GM23338 (cell line): ENCODE data around the gene MANSC1. TPM values are rescaled to one million over a fixed set of nuclear protein-coding genes. Genes with fewer than 3 reads are reported as not detected.

Experiments
- ATAC-seq: fragments of 200-7000 bp; cut with Tn5 transposase; 3 replicates; pipeline ENCODE4 v1.9.1; 2020
- DNase-seq: peaks from one replicate; pipeline ENCODE4 v3.0.0-alpha.2; 2015; ENCODE audit warnings: low spot score
- H2AFZ ChIP-seq: fragments of 200-600 bp; sonication (generic); 2 replicates; pipeline ENCODE4 v1.8.0; 2016; ENCODE audit warnings: antibody characterized with exemption, mild to moderate bottlenecking, moderate library complexity
- H3F3A ChIP-seq: fragments of 200-600 bp; sonication (generic); replicated peaks from 2 replicates; pipeline ENCODE4 v1.8.0; 2017; ENCODE audit warnings: antibody characterized with exemption, mixed run types, low read depth
- H3K27ac ChIP-seq: fragments of 200-600 bp; sonication (generic); 2 replicates; pipeline ENCODE4 v1.6.1; 2016; ENCODE audit warnings: low read depth
- H3K27me3 ChIP-seq: fragments of 200-600 bp; sonication (generic); 2 replicates; pipeline ENCODE4 v1.8.0; 2016; ENCODE audit warnings: mild to moderate bottlenecking, mixed run types, moderate library complexity; ENCODE audit not compliant: insufficient read depth
- H3K36me3 ChIP-seq: fragments of 200-600 bp; sonication (generic); 2 replicates; pipeline ENCODE4 v1.8.0; 2016; ENCODE audit warnings: mild to moderate bottlenecking; ENCODE audit not compliant: insufficient read depth
- H3K4me1 ChIP-seq: fragments of 200-600 bp; sonication (generic); 2 replicates; pipeline ENCODE4 v1.8.0; 2016; ENCODE audit warnings: mild to moderate bottlenecking, moderate library complexity; ENCODE audit not compliant: insufficient read depth
- H3K4me2 ChIP-seq: fragments of 200-600 bp; sonication (generic); 2 replicates; pipeline ENCODE4 v1.7.1; 2017; ENCODE audit warnings: mixed run types
- H3K4me3 ChIP-seq: fragments of 200-600 bp; sonication (generic); 2 replicates; pipeline ENCODE4 v1.6.1; 2016; ENCODE audit warnings: mixed run types
- H3K79me2 ChIP-seq: fragments of 200-600 bp; sonication (generic); replicated peaks from 2 replicates; pipeline ENCODE4 v1.8.0; 2017; ENCODE audit warnings: mild to moderate bottlenecking; ENCODE audit not compliant: insufficient read depth
- H3K9me2 ChIP-seq: fragments of 200-600 bp; sonication (generic); 2 replicates; pipeline ENCODE4 v1.8.0; 2017; ENCODE audit not compliant: insufficient read depth
- H4K20me1 ChIP-seq: fragments of 200-600 bp; sonication (generic); replicated peaks from 2 replicates; pipeline ENCODE4 v1.8.0; 2017; ENCODE audit warnings: mild to moderate bottlenecking; ENCODE audit not compliant: insufficient read depth
- H3K27ac Mint-ChIP-seq: 2 replicates; pipeline ENCODE4 v1.8.0; 2020; ENCODE audit warnings: inconsistent platforms, mild to moderate bottlenecking, moderate library complexity, mixed read lengths
- H3K27me3 Mint-ChIP-seq: 3 replicates; pipeline ENCODE4 v1.8.0; 2022; ENCODE audit warnings: low read depth, mild to moderate bottlenecking, moderate library complexity, mixed read lengths, inconsistent platforms; ENCODE audit not compliant: insufficient read depth, poor library complexity
- H3K36me3 Mint-ChIP-seq: 3 replicates; pipeline ENCODE4 v1.8.0; 2021; ENCODE audit warnings: low read depth, mild to moderate bottlenecking, inconsistent platforms, moderate library complexity, mixed read lengths
- H3K4me1 Mint-ChIP-seq: 3 replicates; pipeline ENCODE4 v1.8.0; 2020; ENCODE audit warnings: mild to moderate bottlenecking, inconsistent platforms, mixed read lengths
- H3K4me3 Mint-ChIP-seq: 3 replicates; pipeline ENCODE4 v1.8.0; 2021; ENCODE audit warnings: moderate library complexity, mild to moderate bottlenecking, inconsistent platforms, mixed read lengths
- H3K9me3 Mint-ChIP-seq: 3 replicates; pipeline ENCODE4 v1.8.0; 2020; ENCODE audit warnings: moderate library complexity, mild to moderate bottlenecking, inconsistent platforms, mixed read lengths
- POLR2AphosphoS5 ChIP-seq: IDR thresholded peaks from 2 replicates; pipeline ENCODE4 v1.6.1; 2016; ENCODE audit warnings: antibody characterized with exemption, low read depth
- long read RNA-seq: library from polyadenylated mRNA; unstranded; transcript quantifications from one replicate; pipeline ENCODE4 v2.0.0, GENCODE V29; 2020; ENCODE audit not compliant: unreplicated experiment
- polyA plus RNA-seq: library from polyadenylated mRNA; unstranded; fragments of >200 nt; fragmentation: Nextera tagmentation; extraction: Ambion mirVana; gene quantifications from 2 replicates; pipeline ENCODE4 v1.2.1, GENCODE V29; 2016
- total RNA-seq: library from RNA; depleted of rRNA; stranded (reverse); fragments of >200 nt; shearing (Covaris generic); gene quantifications from 2 replicates; pipeline ENCODE4 v1.2.3, GENCODE V29; 2014; rRNA removed
- TF ChIP-seq, protein P1 (sequence below): fragments of 250-450 bp; sonication (Bioruptor Pico); IDR thresholded peaks from 2 replicates; pipeline ENCODE4 v1.5.0; 2020; ENCODE audit warnings: mild to moderate bottlenecking, moderate library complexity
- TF ChIP-seq, protein P2 (sequence below), 2 experiments: fragments of 200-600 bp in 1 of 2; sonication (generic) in 1 of 2; conservative IDR thresholded peaks; 2 replicates each; pipeline versions ENCODE4 v1.5.1 to v1.6.1; 2016 to 2017; ENCODE audit warnings: antibody characterized with exemption in 2 of 2, low read depth in 2 of 2, mild to moderate bottlenecking in 2 of 2, moderate library complexity in 1 of 2

Gene MANSC1
- total RNA-seq = 4.0 and 5.1 TPM in 2 replicates
- polyA plus RNA-seq = 4.4 and 5.8 TPM in 2 replicates
- long read RNA-seq = 0 reads

DNA sequence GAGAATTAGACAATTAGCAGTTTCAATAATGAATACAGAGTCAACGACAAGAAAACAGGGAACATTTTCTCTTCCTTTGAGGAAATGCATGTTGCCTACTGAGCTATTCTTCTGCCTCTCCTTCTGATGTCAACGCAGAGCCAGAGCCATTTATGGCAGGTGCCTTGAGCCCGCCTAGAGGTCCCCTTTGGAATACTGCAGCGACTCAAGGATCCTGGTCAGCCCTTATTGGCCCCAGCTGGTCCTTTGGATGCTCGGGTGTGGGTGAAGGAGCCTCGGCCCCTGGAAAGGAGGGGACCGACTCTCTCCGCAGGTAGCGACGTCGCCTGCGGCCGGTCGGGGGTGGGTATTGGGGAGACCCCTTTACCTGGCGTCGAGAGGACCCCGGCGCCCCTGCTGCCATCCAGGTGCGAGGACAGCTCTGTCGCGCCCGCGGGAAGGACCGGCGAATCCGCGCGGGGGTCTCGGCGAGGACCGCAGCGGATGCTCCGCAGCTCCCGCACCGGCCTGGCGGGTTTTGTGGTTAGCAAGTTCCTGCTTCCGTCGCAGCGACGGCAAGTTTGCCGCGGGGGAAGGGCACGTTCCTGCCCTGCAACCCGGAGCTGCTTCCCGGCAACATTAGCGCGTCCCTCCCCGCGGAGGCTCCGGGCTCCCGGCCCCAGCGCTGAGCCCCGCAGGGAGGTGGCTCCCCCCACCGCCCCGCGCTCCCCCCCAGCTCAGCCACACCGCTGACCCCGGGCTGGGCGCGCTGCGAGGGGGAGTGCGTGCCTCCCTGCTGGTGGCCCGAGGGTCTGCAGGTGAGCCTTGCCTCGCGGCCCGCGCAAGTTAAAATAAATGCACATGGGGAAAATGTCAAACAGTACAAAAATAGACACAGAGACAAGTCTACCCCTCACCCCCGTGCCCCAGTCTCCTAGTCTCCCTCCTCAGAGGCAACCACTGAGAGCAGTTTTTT is at the start of gene MANSC1:
TSS of gene MANSC1 (minus strand) at position 532 of the 955 bp plus-strand sequence. CDS start 6,928 bp downstream, outside the sequence.
- H3K4me1 ChIP-seq = peaks cover 6% of the 10 kb centered on the region
- no peaks in the 10 kb centered on the region for H4K20me1 ChIP-seq
- Mint-ChIP-seq H3K4me1 (peaks cover 19% of the 10 kb centered on the region), H3K27ac (no peak within 1 kb of the TSS), H3K4me3 (peak within 1 kb of the TSS; percentile 76), H3K36me3 (peaks cover 15% of the 10 kb centered on the region; the same call in 2 of the 3 replicates), H3K9me3 (peaks cover 17% of the 10 kb centered on the region; the same call in 2 of the 3 replicates), H3K27me3 (no peaks in the 10 kb centered on the region)
- DNase-seq = peak; percentile 86
- H3K4me2 ChIP-seq = peak within 1 kb of the TSS; percentile 79
- peaks cover 4% of the 10 kb centered on the region; the same call in 1 of the 2 replicates for H3F3A ChIP-seq
- peaks cover 18% of the 10 kb centered on the region; the same call in 1 of the 2 replicates for H3K27me3 ChIP-seq
- H3K27ac ChIP-seq = no peak within 1 kb of the TSS
- H2AFZ ChIP-seq = peak within 1 kb of the TSS; percentile 68
- H3K4me3 ChIP-seq = peak within 1 kb of the TSS; percentile 57
- TF ChIP-seq, protein P1, sequence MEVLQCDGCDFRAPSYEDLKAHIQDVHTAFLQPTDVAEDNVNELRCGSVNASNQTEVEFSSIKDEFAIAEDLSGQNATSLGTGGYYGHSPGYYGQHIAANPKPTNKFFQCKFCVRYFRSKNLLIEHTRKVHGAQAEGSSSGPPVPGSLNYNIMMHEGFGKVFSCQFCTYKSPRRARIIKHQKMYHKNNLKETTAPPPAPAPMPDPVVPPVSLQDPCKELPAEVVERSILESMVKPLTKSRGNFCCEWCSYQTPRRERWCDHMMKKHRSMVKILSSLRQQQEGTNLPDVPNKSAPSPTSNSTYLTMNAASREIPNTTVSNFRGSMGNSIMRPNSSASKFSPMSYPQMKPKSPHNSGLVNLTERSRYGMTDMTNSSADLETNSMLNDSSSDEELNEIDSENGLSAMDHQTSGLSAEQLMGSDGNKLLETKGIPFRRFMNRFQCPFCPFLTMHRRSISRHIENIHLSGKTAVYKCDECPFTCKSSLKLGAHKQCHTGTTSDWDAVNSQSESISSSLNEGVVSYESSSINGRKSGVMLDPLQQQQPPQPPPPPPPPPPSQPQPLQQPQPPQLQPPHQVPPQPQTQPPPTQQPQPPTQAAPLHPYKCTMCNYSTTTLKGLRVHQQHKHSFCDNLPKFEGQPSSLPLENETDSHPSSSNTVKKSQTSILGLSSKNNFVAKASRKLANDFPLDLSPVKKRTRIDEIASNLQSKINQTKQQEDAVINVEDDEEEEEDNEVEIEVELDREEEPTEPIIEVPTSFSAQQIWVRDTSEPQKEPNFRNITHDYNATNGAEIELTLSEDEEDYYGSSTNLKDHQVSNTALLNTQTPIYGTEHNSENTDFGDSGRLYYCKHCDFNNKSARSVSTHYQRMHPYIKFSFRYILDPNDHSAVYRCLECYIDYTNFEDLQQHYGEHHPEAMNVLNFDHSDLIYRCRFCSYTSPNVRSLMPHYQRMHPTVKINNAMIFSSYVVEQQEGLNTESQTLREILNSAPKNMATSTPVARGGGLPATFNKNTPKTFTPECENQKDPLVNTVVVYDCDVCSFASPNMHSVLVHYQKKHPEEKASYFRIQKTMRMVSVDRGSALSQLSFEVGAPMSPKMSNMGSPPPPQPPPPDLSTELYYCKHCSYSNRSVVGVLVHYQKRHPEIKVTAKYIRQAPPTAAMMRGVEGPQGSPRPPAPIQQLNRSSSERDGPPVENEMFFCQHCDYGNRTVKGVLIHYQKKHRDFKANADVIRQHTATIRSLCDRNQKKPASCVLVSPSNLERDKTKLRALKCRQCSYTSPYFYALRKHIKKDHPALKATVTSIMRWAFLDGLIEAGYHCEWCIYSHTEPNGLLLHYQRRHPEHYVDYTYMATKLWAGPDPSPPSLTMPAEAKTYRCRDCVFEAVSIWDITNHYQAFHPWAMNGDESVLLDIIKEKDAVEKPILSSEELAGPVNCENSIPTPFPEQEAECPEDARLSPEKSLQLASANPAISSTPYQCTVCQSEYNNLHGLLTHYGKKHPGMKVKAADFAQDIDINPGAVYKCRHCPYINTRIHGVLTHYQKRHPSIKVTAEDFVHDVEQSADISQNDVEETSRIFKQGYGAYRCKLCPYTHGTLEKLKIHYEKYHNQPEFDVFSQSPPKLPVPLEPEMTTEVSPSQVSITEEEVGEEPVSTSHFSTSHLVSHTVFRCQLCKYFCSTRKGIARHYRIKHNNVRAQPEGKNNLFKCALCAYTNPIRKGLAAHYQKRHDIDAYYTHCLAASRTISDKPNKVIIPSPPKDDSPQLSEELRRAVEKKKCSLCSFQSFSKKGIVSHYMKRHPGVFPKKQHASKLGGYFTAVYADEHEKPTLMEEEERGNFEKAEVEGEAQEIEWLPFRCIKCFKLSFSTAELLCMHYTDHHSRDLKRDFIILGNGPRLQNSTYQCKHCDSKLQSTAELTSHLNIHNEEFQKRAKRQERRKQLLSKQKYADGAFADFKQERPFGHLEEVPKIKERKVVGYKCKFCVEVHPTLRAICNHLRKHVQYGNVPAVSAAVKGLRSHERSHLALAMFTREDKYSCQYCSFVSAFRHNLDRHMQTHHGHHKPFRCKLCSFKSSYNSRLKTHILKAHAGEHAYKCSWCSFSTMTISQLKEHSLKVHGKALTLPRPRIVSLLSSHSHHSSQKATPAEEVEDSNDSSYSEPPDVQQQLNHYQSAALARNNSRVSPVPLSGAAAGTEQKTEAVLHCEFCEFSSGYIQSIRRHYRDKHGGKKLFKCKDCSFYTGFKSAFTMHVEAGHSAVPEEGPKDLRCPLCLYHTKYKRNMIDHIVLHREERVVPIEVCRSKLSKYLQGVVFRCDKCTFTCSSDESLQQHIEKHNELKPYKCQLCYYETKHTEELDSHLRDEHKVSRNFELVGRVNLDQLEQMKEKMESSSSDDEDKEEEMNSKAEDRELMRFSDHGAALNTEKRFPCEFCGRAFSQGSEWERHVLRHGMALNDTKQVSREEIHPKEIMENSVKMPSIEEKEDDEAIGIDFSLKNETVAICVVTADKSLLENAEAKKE (CRISPR knock-in tag) = no peak
- peak; percentile 38; the same call in 1 of the 2 replicates for TF ChIP-seq POLR2AphosphoS5
- TF ChIP-seq, protein P2, sequence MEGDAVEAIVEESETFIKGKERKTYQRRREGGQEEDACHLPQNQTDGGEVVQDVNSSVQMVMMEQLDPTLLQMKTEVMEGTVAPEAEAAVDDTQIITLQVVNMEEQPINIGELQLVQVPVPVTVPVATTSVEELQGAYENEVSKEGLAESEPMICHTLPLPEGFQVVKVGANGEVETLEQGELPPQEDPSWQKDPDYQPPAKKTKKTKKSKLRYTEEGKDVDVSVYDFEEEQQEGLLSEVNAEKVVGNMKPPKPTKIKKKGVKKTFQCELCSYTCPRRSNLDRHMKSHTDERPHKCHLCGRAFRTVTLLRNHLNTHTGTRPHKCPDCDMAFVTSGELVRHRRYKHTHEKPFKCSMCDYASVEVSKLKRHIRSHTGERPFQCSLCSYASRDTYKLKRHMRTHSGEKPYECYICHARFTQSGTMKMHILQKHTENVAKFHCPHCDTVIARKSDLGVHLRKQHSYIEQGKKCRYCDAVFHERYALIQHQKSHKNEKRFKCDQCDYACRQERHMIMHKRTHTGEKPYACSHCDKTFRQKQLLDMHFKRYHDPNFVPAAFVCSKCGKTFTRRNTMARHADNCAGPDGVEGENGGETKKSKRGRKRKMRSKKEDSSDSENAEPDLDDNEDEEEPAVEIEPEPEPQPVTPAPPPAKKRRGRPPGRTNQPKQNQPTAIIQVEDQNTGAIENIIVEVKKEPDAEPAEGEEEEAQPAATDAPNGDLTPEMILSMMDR (conservative IDR thresholded peaks at IDR 0.05; ENCODE audit: low read depth in 2 of 2) = peak; percentile 19 to 54; a peak in 2 of 4 replicates
- no peaks in the 10 kb centered on the region for H3K79me2 ChIP-seq
- H3K36me3 ChIP-seq = no peaks in the 10 kb centered on the region
- H3K9me2 ChIP-seq = no peaks in the 10 kb centered on the region
- peak; percentile 91 for ATAC-seq
